GM12873 (cell line): Measurements from ENCODE around the gene ELL2.

Experiments
- TF ChIP-seq, protein P1 (sequence below): IDR thresholded peaks from 2 replicates; pipeline ENCODE4 v1.5.1; 2012; ENCODE audit warnings: low read depth, mild to moderate bottlenecking, moderate library complexity, low read length, control low read depth; ENCODE audit not compliant: insufficient read depth; ENCODE audit errors: missing control alignments

ELL2 gene

DNA sequence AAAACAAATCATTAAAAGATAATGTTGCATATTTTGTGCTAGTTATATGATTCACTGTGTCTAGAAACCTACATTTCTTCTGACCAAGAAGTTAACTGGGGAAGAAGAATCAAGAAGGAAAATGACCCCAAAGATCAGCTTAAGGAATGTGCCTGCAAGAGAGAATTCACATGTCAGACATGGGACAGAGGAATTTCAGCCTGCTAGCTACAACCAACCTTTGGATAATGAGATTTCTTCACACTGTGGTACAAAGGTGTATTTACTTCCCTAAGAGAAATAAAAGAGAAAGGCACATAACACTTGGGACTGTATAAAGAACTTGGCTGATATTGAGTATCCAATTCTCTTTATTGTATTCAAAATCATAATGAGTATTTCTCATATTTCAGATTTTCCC is 39.6 kb upstream of the ELL2 start:
- TF ChIP-seq, protein P1, sequence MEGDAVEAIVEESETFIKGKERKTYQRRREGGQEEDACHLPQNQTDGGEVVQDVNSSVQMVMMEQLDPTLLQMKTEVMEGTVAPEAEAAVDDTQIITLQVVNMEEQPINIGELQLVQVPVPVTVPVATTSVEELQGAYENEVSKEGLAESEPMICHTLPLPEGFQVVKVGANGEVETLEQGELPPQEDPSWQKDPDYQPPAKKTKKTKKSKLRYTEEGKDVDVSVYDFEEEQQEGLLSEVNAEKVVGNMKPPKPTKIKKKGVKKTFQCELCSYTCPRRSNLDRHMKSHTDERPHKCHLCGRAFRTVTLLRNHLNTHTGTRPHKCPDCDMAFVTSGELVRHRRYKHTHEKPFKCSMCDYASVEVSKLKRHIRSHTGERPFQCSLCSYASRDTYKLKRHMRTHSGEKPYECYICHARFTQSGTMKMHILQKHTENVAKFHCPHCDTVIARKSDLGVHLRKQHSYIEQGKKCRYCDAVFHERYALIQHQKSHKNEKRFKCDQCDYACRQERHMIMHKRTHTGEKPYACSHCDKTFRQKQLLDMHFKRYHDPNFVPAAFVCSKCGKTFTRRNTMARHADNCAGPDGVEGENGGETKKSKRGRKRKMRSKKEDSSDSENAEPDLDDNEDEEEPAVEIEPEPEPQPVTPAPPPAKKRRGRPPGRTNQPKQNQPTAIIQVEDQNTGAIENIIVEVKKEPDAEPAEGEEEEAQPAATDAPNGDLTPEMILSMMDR = no peak

GRCh38 chr5:96000308-96000707 is 38.7 kb upstream of the ELL2 start:
- TF ChIP-seq, protein P1 = no peak

- TF ChIP-seq, protein P1 = no peak
Observed at GRCh38 chr5:95996904-95997723, 35.5 kb upstream of the ELL2 start.

DNA sequence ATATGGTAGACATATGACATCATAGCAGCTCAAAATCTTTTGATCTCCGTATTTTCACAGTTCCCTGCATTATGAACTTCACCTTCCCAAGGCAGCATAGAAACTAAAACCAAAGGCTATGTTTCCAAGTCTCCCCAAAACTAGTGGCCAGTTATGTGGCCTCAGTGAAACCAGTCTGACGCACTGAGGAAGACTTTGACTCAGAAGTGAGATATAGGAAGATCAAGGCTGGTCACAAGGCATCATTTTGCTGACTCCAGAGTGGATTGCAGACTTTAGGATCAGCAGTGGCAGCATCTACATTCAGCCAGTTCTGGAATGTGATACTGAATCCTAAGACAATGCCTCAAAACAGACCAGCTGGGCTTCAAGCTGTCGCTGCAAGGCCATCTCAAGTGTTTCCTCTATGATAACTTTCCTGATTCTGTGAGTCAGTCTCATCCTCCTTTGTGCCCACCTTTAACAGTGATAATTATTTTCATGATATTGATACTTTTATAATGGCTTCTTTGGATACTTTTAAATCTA is 34.4 kb upstream of the ELL2 start:
- TF ChIP-seq, protein P1 = no peak

- TF ChIP-seq, protein P1 = no peak
Observed at GRCh38 chr5:95993776-95994175, 32.1 kb upstream of the ELL2 start.

DNA sequence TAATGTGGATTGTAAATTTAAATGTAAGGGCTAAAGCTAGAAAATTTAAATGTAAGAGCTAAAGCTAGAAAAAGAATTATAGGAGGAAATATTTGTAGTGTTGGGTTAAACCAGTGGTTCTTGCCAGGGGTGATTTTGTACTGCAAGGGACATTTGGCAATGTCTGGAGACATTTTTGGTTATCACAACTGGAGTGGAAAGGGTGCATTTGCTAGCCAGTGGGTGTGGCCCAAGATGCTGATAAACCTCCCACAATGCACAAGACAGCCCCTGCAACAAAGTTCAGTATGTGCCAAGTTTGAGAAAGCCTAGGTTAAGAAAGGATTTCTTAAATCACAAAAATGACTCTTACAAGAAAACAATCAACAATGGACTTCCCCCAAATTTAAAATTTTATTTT is 31.6 kb upstream of the ELL2 start:
- TF ChIP-seq, protein P1 = no peak

GRCh38 chr5:95989283-95990048 is 27.8 kb upstream of the ELL2 start:
- TF ChIP-seq, protein P1 = no peak
